HG03064 (cell line): Measurements from ENCODE around the gene TMEM128.

Experiments
- ATAC-seq: cut with Tn5 transposase; IDR thresholded peaks from one replicate; pipeline ENCODE4 v1.9.1; 2021; ENCODE audit warnings: low read depth; ENCODE audit not compliant: unreplicated experiment

Gene TMEM128, protein sequence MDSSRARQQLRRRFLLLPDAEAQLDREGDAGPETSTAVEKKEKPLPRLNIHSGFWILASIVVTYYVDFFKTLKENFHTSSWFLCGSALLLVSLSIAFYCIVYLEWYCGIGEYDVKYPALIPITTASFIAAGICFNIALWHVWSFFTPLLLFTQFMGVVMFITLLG

DNA sequence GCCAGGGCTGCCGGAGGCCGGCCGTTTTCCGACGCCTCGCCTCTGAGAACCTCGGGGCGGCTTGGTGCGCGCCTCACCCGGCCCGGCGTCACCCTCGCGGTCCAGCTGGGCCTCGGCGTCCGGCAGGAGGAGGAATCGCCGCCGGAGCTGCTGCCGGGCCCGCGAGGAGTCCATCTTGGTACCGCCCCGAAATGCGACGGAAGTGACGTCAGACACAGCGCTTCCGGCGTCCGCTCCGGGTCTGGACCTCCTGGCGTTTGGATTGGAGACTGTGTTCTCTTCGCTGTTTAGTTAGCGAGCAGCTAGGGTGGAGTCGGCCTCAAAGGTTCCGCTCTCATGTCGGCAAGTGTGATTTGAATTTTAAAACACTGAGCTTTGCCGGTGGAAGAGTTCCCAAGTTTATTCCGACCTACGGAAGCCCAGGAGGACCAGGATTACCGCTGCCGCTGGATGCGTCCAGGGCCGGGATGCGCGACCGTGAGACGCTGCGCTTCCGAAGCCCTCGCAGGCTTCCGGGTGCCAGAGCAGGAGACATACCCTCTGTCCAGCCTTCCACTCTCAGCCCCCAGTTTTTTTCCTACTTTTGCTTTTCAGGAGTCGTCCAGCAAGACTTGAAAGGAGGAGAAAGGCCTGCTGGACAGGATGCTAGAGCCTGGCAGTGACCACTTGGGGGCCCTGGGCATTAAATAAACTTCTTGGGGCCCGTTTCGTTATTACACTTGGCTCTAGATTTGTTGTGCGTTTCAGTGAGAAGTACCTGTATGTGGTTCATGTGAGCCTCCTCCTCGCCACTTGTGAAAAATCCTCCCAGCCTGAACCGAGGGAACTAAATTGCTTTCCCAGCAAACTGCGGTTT lies at the start of gene TMEM128:
Gene TMEM128 (minus strand): TSS at position 195 of the 856 bp plus-strand sequence. CDS start 21 bp downstream, at position 174.
- peak; percentile 93 for ATAC-seq

DNA sequence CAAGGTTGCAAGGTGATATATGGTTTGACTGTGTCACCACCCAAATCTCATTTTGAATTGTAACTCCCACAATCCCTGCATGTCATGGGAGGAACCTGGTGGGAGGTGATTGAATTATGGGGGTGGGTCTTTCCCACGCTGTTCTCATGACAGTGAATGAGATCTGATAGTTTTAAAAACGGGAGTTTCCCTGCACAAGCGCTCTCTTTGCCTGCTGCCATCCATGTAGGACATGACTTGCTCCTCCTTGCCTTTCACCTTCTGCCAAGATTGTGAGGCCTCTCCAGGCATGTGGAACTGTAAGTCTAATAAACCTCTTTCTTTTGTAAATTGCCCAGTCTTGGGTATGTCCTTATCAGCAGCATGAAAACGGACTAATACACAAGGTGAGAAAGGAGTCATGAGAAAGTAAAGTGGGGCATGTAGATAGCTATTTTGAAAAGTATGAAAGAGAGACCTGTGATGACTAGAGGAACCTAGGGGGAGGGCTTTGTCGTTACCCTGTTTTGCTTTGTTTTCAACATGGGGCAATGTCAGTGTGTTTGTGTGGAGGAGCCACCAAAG lies 48.3 kb upstream of the TMEM128 start:
- no peak for ATAC-seq

DNA sequence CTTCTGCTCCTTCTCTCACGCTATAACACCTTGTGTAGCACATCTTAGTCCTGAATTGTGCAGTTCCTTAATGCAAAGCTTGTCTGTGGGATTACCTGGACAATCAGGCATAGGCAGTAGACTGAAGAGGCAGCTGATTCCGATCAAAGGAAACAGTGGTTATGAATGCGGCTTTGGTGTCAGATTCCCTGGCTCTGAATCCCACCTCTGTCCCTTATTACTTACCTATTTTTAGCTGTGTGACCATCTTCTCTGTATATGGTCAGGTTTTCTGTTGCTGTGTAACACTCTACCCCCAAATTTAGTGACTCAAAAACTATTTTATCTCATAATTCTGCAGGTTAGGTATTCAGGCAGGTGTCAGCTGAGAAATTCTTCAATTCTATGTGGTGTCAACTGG lies 45.3 kb upstream of the TMEM128 start:
- no peak for ATAC-seq

DNA sequence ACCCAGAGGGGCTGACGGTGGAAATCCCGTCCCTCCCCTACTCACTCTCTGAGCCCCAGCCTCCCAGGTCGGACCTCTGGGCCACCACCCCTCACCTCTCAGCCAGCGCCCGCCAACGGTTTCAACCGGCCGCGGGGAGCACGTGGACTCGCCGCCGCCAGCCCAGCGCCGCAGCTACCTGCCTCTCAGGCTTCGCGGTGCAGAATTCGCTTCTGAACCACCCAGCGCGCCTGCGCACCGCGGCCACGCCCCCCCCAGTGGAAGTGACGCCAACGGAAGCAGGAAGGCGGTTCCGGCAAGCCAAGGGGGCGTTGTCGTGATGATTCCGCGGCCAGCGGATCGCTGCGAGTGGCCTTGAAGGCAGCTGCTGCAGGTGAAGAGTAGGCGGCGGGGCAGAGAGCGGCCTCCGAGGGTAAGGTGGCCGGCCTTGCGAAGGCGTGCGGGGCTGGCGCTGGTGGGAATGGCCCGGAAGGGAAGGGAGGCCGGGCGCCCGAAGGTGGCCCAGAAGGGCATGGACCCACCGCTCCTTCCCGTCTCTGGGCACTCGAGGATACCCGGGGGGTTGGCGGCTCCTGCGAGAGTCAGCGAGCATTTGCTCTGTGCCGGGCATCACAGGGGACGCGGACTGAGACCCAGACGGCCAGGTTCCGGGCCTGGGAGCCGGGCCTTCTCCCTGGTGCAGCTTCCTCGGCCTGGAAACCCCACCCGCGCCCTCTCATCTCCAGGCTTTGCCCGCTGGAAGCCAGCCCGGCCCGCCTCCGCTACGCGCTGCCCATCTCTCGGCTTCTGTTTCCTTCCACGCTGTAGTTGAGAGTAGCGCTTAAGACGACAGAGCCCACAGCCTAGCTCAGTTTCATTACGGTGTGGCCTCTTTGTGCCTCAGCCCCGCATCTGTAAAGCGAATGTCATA lies 42.2 kb upstream of the TMEM128 start, which contains the start of the genes LYAR and ZBTB49:
Gene LYAR (minus strand): TSS at position 214 of the 910 bp plus-strand sequence. CDS start 6,412 bp downstream, outside the sequence.
Gene ZBTB49 (plus strand): TSS at position 311 of the 910 bp plus-strand sequence. CDS start 9,695 bp downstream, outside the sequence.
- ATAC-seq, result peak; percentile 84

DNA sequence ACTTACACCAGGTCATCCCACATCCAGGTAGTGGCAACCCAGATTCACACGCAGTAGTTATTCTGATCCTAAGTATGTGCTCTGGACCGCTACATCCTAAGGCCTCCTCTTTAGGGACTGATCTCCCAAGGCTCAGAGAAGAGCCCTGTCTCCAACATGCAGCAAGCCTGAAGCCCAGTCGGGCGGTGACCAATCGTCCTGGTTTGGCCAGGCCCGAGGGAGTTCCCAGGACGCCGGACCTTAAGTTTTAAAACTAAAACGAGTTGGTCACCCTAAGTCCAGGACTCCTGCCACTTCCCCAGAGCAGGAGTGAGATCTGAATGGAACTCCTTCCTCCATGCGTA lies 41.5 kb upstream of the TMEM128 start:
- ATAC-seq, result peak; percentile 7

DNA sequence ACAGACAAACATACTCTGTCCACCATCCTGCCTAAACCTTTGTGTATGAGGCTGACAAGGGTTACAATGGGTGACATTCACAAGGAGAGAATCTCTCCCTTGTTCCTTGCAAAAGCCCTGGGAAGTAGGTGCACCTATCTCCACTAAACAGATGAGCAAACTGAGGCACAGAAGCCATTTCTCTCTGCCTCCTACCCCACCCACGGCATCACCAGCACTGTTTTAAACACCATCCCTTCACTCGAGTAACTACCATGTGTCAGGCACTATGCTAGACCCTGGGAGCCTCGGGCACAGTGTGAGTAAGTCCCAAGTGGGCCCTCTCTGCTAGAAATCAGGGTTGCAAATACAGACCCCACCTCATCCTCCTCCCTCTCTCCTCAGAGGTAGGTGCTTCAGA lies 41.0 kb upstream of the TMEM128 start:
- no peak for ATAC-seq

DNA sequence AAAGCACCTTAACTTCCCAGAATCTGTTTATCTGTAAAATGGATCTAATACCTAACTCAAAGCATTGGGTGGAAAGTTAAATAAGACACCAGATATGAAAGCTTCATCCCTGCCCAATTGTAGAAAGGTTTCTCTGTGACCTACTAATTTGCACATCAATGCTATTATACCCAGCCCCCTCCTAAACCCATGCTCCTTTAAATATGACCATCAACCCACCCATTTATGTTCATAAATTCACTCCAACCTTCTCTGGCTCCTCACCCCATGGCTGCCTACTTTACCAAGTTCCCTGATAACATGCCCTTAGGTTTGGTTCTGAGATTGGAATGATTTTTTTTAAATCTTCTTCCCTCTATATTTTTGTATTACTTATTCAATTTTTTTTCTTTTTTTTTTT lies 40.1 kb upstream of the TMEM128 start:
- ATAC-seq, result no peak

DNA sequence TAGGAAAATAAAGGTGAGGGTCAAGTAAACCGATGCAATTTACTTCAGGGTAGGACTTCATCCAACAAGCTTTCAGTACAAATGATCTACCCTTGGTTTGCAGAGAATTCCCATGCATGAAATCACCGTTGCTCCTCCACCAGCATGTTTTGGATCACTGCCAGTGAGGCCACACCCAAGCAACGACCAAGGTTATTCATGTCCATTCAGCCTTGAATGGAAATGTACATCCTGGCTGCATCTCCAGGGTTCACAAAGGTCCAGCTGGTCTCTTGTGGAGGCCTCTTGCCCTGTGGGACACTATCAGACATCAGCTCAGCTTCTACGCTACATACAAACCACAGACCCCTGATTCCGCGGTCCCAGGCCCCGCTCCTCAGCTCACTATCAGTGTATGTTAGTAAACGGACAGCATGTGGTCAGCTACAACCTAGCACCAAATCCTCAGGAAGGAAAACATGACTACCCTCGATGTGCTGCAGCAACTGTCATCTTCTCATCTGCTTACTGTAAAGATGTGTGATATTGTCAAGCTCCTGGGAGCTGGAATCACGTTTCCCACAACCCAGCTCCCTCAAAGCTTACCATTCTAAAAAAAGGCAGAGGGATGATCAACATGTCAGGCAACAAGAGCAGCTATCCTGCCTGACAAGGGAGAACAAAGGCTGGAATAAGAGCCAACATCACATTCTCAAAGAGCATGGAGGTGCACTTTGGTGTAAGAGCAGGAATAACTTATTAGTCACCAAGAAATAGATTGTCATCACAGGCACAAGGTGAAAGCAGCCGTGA lies 37.0 kb upstream of the TMEM128 start:
- no peak for ATAC-seq

DNA sequence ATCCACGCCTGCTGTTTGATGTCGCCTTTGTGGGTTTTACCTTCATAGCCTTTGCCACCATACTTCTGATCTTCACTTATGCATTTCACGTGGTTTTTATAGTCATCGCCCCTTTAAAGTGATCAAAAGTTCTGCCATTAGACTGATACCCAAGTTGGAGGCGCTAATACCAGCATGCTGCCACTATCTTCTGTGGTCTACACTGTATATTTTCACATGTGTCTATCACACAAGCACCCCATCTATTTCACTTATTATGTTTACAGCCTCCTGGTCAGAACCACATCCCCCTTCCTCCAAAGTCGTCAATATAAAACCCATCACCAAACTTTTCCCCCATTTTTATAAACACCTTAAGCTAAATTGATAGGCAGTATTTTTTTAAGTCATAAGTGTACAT lies 33.8 kb upstream of the TMEM128 start:
- no peak for ATAC-seq

DNA sequence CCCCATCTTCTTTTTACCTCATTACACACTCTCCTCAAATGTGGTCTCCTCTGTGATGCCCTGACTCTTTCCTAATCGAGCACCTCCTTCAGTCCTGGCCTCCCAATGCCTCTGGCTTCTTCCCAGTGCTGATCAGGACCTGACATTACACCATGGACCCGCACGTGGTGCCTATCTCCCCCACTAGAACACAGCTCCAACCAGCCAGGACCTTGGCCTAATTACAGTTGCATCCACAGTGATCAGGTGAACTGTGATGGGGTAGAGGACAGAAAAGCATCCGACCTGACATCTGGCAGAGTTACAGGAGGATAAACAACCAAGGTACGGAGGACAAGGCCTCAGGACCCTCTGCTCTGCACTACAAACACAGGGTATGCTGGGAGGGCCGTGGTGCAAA lies 29.5 kb upstream of the TMEM128 start:
- no peak for ATAC-seq

DNA sequence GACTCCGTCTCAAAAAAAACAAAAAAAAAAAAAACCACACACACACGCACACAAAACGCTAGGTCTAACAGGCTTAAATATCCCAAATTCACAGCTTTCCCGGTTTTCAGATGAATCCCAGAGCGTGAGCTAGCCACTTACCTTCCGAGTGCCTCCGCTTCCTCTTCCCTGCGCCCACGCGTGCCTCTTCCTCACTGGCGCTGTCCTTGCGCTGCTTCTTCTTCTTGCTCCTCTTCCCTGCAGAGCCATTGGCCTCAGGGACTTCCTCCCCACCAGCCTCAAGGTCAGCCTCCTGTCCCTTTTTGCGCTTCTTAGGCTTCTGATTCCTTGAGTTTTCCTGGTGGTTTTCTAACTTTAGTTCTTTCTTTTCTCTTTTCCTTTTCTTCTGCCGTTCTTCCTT lies 26.2 kb upstream of the TMEM128 start:
- no peak for ATAC-seq

DNA sequence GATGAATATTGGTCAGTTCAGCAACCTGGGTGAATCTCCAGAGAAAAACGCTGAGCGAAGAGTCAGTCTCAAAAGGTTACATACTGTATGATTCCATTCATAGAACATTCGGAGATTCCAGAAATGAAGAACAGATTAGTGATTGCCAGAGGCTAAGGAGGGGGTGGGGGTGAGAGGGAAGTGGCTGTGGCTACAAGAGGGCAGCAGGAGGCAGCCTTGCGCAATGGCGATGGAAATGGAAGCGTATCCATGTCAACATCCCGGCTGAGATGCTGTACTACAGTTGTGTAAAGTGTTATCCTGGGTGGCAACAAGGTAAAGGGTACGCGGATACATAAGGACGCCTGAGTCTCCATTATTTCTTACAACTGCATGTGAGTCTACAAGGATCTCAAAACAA lies 23.9 kb upstream of the TMEM128 start:
- ATAC-seq, result no peak

DNA sequence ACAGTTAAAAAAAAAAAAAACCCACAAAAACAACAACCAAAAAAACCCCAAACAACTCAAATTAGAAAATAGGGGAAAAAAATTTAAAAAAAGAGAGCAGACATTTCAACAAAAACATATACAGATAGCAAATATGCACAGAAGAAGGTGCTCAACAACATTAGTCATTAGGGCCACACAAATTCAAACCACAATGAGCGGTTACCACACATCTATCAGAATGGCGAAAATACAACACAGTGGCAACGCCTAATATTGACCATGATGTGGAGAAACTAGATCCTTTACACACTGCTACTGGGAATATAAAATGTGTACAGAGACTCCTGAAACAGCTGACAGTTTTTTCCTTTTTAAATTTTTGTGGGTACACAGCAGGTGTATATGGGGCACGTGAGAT lies 22.5 kb upstream of the TMEM128 start:
- ATAC-seq, result no peak

DNA sequence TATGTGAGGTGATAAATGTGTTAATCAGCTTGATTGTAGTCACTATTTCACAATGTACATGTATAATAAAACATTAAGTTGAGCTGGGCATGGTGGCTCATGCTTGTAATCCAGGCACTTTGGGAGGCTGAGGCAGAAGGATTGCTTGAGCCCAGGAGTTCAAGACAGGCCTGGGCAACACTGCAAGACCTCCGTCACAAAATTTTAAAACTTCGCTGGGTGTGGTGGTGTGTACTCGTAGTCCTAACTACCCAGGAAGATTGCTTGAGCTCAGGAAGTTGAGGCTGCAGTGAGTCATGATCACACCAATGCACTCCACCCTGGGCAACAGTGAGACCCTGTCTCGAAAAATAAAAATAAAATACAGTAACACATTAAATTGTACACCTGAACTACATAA lies 21.8 kb upstream of the TMEM128 start:
- no peak for ATAC-seq

DNA sequence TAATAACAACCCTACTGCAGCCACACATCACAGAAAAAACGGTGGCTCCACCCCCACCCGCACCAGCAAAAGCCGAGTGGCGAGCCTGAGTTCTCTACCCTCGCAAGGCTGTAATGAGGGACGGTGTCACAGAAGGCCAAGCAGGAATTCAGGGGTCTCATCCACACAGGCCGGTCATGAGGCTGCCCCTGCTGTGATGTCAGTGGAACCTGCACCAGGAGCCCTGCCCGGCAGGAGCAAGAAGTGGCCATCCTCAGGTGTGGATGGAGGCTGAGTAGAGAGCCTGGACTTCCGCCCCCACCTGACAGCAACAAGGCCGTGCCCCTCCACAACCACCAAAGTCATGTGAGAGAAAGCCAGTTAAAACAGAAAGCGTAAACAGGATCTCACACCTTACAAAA lies 21.3 kb upstream of the TMEM128 start:
- no peak for ATAC-seq

DNA sequence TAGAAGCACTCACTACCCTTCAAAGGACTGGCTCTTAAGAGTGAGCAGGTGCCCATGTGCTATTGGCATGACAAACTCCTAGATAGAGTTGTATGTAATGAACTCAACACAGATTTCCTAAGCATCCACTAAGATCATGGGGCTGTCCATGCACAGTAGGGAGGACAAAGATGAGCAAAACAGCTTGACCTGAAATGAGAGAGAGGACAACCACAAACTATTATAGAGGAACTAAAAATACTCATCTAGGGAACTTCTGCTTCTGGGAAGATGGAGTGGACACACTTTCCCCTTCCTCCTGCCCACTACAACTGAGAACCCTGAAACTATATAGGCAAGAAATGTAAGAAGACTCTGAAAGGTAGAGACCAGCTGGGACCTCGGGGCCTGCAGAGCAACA lies 20.8 kb upstream of the TMEM128 start:
- ATAC-seq, result no peak

DNA sequence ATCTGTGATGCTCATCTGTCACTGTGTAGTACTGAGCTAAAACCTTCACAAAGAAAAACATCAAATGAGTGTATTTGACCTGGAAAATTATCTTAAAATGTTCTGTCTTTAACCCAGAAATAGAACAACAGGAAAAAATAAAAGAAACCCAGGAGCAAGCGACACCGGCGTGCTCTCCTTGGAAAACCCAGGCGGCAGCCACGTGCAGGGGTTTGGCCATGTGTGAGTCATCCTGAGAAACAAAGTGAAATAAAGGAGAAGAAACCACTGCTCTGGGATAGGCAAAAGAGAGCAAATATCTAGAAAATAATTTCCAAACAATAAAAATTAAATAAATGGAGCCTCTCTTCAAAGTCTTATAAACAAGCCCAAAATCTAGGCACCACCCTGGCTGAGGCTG lies 20.0 kb upstream of the TMEM128 start:
- ATAC-seq, result no peak

DNA sequence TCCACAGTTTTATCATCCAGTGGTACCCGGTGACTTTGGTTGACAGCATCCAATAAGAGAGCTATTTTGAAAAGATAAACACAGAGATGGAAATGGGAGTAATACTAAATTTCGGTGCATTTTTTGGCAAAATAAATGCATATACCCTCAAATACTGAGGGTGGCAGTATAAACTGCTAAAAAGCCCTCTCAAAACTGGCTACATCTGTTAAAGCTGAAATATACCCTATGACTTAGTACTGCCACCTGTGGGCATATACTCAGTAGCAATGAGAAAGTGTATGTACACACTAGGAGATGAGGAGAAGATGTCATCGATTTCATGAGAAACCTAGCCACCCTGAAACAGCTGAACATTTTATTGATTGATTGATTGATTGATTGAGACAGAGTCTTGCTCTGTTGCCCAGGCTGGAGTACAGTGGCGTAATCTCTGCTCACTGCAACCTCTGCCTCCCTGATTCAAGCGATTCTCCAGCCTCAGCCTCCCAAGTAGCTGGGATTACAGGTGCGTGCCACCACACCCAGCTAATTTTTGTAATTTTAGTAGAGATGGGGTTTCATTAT lies 12.2 kb upstream of the TMEM128 start:
- no peak for ATAC-seq

DNA sequence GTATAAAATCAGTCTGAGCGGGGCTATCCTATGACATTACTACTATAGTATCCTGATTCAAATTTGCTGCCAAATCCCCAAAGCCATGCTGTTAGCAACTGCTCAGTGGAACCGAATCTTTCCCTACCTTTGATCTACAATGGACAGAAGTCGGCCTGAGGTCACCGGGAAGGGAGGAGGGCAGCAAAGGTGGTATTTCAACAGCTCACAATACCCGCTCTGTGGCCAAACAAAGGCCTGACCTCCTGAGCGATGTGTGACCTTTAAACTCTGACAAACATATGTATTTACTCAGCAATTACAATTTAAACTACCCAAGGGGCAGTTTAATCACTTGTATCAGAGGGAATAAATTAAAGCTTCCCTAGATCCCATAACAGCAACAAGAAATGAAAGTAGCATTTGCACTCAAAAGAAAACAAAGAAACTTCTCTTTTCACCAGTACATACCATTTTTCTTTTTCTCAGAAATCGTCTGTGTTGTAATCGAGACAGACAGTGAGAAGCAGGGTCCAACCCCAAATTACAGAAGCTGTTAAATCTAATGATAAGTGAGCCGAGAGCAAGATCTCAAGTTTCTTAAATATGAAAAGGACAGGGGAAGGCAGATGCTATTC lies 11.6 kb upstream of the TMEM128 start:
- ATAC-seq, result no peak
